HG03354 (cell line): ENCODE results near the gene AK6.
"Not testable (repeated sequence)": the region's sequence is repeated elsewhere in the genome, so short reads cannot be mapped to it uniquely, and the experiment has no call there.

Experiments used
- ATAC-seq: cut with Tn5 transposase; IDR thresholded peaks from one replicate; pipeline ENCODE4 v1.9.1; 2021; ENCODE audit warnings: mild to moderate bottlenecking; ENCODE audit not compliant: unreplicated experiment, poor library complexity, severe bottlenecking

Gene AK6

DNA sequence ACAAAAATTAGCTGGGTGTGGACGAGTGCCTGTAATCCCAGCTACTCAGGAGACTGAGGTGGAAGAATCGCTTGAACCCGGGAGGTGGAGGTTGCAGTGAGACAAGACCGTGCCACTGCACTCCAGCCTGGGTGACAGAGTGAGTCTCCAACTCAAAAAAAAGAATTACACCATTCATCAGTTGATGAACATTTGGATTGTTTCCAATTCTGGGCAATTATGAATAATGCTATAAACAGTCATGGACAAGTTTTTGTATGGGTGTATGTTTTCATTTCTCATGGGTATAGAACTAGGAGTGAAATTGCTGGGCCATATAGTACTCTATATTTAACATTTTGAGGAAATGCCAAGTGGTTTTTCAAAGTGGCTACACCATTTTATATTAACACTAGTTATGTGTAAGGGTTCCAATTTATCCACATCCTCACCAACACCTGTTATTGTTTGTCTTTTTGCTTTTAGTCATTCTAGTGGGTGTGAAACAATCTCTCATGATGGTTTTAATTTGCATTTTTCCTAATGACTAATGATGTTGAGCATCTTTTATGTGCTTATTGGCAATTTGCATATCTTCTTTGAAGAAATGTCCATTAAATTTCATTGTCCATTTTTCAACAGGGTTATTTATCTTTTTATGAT is 27.7 kb downstream of the AK6 start:
- no peak for ATAC-seq

DNA sequence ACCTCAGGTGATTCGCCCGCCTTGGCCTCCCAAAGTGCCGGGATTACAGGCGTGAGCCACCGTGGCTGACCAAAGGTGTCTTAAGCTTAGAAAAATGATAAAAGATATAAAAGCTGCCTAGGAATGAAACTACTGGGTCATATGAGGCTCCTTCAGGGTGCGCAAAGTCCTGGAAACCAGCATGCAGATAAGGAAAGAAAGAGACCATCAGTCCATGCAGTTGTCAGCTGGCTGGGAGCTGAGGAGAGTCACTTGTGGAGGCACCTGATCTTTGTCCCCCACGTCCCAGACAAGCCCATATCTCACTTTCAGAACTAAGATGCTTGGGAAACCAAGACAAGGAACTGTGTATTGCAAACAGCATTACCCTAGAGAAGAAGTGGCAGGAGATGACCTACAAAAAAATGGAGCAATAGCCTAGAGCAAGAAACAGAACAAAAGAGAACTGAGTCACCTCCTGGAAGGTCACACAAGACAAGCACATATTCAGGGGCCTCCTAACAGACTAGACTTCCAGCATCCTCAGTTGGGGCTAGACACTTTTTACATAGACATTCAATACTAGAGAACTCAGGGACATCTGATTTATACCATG is 33.9 kb downstream of the AK6 start:
- no peak for ATAC-seq

DNA sequence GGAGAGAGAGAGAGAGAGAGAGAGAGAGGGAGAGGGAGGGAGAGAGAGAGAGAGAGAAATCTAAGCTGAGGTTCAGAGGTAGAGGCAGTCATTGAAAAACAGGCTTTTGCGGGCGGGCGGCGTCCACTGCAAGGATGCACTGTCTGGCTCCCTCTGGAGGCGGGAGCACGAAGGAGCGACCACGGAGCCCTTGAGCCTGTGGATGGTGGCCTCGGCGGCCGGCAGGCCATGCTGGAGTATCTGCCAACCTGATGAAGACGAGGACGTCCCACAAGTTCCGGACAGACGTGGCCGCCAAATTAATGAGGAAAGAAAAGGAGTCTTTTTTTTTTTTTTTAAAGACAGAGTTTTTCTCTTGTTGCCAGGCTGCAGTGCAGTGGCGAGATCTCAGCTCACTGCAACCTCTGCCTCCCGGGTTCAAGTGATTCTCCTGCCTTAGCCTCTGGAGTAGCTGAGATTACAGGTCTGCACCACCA is 34.5 kb downstream of the AK6 start:
- peak; percentile 67 for ATAC-seq

DNA sequence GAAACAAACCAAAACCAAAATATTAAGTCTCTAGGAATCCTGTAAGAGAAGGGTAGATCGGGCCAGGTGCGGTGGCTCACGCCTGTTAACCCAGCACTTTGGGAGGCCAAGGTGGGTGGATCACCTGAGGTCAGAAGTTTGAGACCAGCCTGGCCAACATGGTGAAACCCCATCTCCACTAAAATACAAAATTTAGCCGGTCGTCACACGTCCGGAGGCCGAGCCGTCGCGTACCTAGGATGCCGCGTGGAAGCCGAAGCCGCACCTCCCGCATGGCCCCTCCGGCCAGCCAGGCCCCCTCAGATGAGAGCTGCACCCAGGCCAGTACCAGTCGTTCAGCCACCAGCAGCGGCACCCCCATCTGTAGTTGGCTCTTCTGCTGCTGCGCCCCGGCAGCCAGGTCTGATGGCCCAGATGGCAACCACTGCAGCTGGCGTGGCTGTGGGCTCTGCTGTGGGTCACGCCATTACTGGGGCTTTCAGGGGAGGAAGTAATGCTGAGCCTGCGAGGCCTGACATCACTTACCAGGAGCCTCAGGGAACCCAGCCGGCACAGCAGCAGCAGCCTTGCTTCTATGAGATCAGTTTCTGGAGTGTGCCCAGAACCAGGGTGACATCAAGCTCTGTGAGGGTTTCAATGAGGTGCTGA is 35.5 kb downstream of the AK6 start:
- not testable (repeated sequence) for ATAC-seq

DNA sequence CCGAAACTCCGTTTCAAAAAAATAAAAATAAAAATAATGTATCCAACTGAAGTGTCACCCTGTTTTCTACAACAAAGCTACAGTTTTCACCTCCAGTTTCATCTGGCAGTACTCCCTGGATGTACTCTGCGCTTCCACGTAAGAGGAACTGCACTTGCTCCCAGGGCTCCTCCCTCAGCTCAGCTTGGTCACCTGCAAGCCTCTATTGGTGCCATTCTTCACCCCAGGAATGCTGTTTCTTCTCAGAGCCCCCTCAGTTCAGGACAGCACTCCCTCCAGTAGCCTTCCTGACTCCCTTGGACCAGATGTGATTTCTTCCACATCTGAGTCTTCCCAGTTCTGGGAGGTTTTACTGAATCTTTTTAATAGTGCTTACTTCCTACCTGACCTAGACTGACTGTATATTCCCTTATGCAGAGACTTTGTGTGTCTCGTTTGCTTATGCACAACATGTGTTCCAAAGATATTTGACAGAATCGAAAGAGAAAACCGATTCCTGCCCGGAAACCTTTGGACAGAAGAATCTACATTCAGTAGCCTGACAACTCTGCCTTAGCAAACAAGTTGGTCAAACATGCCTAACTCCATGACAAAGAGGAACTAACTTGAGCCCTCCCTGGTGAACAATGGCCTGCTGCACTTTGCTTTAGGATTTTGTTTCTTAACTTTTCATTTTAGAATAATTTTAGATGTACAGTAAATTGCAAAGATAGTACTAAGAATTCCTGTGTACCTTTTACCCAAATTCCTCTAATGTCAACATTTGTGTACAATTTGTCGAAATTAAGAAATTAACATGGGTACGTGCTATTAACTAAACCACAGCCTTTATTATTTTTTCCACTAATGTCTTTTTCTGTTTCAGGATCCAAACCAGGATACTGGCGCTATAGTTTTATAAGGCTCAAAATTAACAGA is 37.5 kb downstream of the AK6 start:
- ATAC-seq: no peak

DNA sequence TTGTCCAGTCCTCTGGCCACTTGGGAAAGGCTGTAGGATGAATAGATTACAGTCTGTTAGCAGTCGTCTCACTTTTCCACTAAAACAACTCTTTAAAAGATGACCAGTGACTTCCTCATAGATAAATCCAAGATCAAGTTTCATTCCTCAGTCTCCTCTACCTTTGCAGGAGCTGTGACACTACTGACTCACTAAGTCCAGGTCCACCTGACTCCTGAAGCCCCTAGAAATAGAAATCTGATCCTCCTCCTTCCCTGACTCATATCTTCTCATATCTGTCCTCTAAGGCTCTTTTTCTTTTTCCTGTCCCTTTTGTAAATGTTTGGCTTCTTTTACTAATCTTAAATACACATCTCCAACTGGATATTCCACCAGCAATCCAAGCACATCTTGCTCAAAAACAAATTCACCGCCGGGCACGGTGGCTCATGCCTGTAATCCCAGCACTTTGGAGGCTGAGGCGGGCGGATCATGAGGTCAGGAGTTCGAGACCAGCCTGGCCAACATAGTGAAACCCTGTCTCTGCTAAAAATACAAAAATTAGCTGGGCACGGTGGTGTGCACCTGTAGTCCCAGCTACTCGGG is 39.3 kb downstream of the AK6 start:
- ATAC-seq: no peak

DNA sequence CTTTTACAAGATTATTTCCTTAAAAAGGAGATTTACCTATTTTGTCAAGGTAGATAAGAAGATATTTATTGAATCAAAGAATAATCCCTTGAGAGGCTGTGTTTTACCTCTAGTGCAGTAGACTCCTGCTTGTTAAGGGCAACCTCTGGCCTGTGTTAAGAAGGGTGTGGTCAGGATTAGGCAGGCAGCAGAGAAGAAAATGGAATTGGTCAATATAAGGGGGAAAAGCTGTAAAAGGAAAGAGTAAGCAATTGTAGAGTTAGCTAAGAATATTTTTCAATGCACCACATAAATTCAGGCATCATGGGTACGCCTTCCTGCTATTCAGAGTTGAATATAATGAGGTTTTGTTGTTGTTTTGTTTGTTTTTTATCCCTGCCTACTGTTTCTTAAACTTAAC is 43.0 kb downstream of the AK6 start:
- ATAC-seq: no peak

DNA sequence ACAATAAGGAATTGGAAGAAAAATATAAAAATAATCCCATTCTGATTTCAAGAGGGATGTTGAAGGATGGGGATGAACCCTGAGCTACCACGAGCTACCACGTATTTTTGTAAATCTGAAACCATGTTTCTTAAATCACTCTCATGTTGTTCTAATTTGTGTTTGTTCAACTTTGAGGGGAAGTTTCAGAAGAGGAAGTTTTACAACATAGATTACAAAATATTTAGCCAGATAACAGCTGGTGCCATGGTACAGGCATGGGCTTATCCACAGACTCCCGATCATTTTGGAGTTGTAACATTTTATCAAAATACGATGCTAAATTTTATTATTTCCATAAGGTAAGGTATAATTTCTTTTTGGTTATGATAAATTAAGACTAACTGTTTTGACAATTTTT is 51.9 kb downstream of the AK6 start:
- no peak for ATAC-seq

DNA sequence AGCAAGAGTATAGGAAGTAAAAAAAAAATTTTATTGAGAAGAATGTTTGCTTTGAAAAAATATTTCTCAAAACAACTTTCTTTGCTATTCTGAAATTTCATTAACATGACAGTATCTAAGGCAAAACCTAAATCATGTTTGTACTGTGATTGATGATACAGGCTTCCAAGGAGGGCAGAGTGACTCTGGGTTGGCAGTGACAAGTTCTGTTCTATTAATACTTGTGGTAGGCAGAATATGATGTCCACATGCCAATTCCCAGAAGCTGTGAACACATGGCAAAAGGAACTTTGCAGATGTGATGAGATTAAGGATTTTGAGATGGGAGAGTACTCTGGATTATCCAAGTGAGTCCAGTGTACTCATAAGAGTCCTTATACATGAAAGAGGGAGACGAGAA is 53.3 kb downstream of the AK6 start:
- ATAC-seq: no peak

DNA sequence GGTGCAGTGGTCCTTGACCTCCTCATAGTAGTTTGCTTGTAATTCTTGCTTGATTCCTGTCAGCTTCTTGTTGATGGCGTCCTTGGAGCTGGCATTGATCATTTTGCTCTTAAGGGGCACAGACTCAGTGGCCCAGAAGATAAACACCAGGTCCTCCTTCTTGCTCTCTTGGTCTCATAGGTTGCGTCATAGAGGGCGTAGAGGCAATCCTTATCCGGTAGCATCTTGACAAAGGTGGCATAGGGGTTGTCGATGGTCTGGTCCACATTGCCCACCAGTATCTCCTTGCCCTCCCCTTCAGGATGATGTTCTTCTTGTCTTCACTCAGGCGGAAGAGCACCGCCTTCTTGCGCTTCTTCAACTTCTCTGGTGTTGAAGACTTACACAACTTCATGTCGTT is 55.9 kb downstream of the AK6 start:
- ATAC-seq: no peak

DNA sequence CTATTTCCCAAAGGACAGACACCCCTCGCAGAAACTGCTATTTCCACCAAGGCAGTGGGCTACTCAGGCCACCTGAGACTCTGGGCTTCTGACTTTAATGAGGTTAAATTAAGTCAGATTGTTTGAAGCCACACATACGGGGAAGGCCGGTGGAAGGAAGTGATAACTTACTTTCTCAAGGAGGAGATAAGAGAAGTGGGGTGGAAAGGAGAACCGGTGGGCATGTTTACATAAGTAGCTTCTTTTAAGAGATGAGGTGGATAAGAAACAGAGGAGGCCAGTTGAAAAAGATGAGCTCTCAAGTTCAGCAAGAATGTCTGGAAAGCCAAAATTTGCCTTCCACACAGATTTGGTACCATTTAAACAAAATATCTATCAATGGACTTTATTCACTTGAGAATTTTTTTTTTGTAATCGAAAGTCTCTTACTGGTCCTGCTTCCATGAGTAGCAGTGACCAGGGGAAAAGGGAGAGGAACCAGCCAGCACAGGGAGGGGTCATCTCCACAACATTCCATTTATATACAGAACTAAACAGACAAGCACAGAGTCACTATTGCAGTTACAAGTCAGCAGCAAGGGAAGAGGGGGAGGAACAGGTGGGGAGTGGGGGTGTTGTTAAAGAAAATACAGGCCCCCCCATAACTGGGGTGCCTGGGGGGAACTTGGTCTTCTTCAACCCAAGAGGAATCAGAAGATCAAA is 56.7 kb downstream of the AK6 start:
- no peak for ATAC-seq

DNA sequence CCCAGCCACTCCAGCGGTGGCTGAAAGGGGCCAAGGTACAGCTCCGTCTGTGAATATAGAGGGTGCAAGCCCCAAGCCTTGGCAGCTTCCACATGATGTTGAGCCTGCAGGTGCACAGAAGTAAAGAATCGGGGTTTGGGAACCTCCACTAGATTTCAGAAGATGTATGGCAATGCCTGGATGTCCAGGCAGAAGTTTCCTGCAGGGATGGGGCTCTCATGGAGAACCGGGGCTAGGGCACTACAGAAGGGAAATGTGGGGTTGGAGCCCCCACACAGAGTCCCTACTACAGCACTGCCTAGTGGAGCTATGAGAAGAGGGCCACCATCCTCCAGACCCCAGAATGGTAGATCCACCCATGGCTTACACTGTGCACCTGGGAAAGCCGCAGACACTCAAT is 59.9 kb downstream of the AK6 start:
- ATAC-seq: no peak

DNA sequence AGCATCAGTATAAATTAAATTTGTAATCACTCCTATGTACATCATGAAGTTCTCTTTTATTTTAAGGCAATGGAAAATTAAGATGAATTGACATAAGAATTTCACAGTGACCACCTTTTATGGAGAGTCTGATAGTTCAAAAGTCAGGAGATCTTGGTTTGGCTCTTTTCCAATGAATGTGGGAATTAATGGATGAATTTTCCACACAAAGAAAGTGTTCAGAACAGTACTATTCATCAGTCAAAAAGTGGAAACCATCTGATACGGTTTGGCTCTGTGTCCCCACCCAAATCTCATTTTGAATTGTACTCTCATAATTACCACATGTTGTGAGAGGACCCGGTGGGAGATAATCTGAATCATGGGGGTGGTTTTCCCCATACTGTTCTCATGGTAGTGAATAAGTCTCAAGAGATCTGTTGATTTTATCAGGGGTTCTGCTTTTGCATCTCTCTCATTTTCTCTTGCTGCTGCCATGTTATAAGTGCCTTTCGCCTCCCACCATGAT is 61.2 kb downstream of the AK6 start:
- no peak for ATAC-seq

DNA sequence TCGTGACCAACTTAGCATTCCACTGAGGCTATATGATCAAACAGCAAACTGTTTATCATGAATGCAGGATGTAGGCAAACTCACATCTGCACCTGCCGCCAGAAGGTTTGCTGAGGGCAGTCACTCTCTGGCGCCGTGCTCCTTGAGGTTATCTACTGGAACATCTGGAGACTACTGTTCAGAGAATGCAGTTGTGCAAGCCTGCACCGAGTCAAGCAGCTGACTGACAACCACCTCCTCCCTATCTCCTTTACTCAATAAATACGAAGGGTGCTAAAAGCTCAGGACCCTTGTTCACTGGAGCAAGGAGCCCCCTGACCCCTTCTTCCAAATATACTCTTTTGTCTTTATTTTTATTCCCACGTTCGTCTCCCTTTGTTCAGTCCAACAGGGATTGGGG is 63.8 kb downstream of the AK6 start:
- no peak for ATAC-seq
